B cell (primary cell): ENCODE data around the gene FAM107A.
"Not testable (repeated sequence)": the region's sequence is repeated elsewhere in the genome, so short reads cannot be mapped to it uniquely, and the experiment has no call there.

Experiments
- EZH2 ChIP-seq: IDR thresholded peaks from 2 replicates; pipeline ENCODE4 v1.6.1; 2012; ENCODE audit warnings: borderline replicate concordance, low read depth, mild to moderate bottlenecking, moderate library complexity, low read length; ENCODE audit not compliant: insufficient read depth, poor library complexity, severe bottlenecking
- TF ChIP-seq, protein P1 (sequence below): fragments of 200-600 bp; IDR thresholded peaks from one replicate; pipeline ENCODE4 v1.8.0; 2022; ENCODE audit warnings: antibody characterized with exemption, mild to moderate bottlenecking

DNA sequence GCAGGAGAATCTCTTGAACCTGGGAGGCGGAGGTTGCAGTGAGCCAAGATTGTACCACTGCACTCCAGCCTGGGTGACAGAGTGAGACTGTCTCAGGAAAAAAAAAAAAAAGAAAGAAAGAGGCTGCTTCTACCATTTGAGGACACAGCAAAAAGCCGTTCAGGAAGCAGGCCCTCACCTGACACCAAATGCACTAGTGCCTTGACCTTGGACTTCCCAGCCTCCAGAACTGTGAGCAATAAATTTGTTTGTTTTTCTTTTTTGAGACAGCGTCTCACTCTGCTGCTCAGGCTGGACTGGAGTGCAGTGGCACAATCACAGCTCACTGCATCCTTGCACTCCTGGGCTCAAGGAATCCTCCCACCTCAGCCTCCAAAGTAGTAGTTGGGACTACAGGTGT, 49.8 kb downstream of the FAM107A start:
- TF ChIP-seq, protein P1, sequence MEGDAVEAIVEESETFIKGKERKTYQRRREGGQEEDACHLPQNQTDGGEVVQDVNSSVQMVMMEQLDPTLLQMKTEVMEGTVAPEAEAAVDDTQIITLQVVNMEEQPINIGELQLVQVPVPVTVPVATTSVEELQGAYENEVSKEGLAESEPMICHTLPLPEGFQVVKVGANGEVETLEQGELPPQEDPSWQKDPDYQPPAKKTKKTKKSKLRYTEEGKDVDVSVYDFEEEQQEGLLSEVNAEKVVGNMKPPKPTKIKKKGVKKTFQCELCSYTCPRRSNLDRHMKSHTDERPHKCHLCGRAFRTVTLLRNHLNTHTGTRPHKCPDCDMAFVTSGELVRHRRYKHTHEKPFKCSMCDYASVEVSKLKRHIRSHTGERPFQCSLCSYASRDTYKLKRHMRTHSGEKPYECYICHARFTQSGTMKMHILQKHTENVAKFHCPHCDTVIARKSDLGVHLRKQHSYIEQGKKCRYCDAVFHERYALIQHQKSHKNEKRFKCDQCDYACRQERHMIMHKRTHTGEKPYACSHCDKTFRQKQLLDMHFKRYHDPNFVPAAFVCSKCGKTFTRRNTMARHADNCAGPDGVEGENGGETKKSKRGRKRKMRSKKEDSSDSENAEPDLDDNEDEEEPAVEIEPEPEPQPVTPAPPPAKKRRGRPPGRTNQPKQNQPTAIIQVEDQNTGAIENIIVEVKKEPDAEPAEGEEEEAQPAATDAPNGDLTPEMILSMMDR, result not testable (repeated sequence)
- TF ChIP-seq EZH2, result not testable (repeated sequence)
